ES-I3 (cell line): ENCODE measurements around the gene YWHAG.

Source experiments
- H3K36me3 ChIP-seq: 2 replicates; pipeline ENCODE4 v1.6.1; 2013; ENCODE audit warnings: mild to moderate bottlenecking, low read length, control low read depth, moderate library complexity; ENCODE audit not compliant: insufficient read depth
- H3K4me1 ChIP-seq: 2 replicates; pipeline ENCODE4 v1.6.1; 2013; ENCODE audit warnings: mild to moderate bottlenecking, control low read depth, low read length; ENCODE audit not compliant: insufficient read depth
- H3K9ac ChIP-seq: 2 replicates; pipeline ENCODE4 v1.6.1; 2013; ENCODE audit warnings: low read depth, mild to moderate bottlenecking, low read length, moderate library complexity
- H3K9me3 ChIP-seq: 2 replicates; pipeline ENCODE4 v1.6.1; 2013; ENCODE audit warnings: mild to moderate bottlenecking, low read length, moderate library complexity; ENCODE audit not compliant: control insufficient read depth, insufficient read depth

Gene YWHAG

DNA sequence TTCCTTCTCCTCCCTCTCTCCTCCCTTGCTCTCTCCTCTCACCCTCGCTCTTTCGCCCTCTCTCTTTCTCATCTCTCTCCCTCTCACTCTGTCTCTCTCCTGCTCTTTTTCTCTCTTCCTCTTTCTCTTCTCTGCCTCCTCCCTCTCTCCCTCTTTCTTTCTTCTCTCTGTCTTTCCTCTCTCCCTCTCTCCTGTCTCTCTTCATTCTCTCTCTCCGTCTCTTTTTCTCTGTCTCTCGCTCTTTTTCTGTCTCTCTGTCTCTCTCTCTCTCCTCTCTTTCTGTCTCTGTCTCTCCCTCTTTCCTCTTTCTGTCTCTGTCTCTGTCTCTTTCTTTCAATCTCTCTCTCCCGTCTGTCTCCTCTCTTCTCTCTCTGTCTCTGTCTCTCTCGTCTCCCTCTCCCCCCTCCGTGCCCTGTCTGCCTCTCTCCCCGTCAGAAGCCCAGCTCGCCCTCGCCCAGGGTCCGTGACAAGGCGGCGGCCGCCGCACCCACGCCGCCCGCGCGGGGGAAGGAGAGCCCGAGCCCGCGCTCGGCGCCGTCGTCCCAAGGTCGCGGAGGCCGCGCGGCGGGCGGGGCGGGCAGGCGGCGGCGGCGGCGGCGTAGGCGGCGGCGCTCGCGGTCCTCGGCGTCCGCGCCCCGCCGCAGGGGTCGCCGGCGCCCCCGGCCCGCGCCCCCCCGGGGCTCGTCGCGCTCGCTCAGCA lies 77.6 kb downstream of the YWHAG start:
- peak overlapping the region; percentile 48; the same call in 1 of the 2 replicates for H3K9ac ChIP-seq
- H3K36me3 ChIP-seq, result no peaks in the 10 kb centered on the region
- H3K4me1 ChIP-seq, result no peaks in the 10 kb centered on the region
- H3K9me3 ChIP-seq, result no peaks in the 10 kb centered on the region

GRCh38 chr7:76280408-76280807 lies 78.4 kb downstream of the YWHAG start:
- Histone ChIP-seq H3K9me3 (no peaks in the 10 kb centered on the region), H3K36me3 (no peaks in the 10 kb centered on the region), H3K4me1 (no peaks in the 10 kb centered on the region), H3K9ac (peak overlapping the region; percentile 48; the same call in 1 of the 2 replicates)

- no peaks in the 10 kb centered on the region for H3K36me3 ChIP-seq
- H3K4me1 ChIP-seq, result no peaks in the 10 kb centered on the region
- no peak overlapping the region for H3K9ac ChIP-seq
- no peaks in the 10 kb centered on the region for H3K9me3 ChIP-seq
Measured at GRCh38 chr7:76278540-76278939, 80.3 kb downstream of the YWHAG start.
